Body of pancreas (tissue), 4 donors: Measurements from ENCODE around the gene GUK1.

Source experiments
- CTCF ChIP-seq, 7 experiments: fragments of 450-650 bp in 4 of 7; fragments of 200-600 bp in 3 of 7; sonication (generic) in 3 of 7; IDR thresholded peaks; one replicate each; pipeline ENCODE4 v1.5.1; 2016 to 2019; ENCODE audit warnings: antibody characterized with exemption in 7 of 7
- POLR2A ChIP-seq, 3 donors: fragments of 450-650 bp; IDR thresholded peaks; one replicate each; pipeline ENCODE4 v1.6.1; 2016; ENCODE audit warnings: antibody characterized with exemption in 3 of 3, mild to moderate bottlenecking in 2 of 3

GRCh38 chr1:228149406-228150119 lies 9.5 kb downstream of the GUK1 start, which contains the start of gene GJC2:
- TF ChIP-seq CTCF (IDR thresholded peaks at IDR 0.05) (no peak), POLR2A (IDR thresholded peaks at IDR 0.05) (no peak)
